Activated CD4-positive, alpha-beta memory T cell treated with anti-CD3 and anti-CD28 coated beads, Interleukin-2, amount 10 ng/mL, durations not matched to agents 7 days and 5 days (primary cell): ENCODE measurements around the gene SLC38A1. TPM values are rescaled to one million over a fixed set of nuclear protein-coding genes. Genes with fewer than 3 reads are reported as not detected.
"Not testable (repeated sequence)": the region's sequence is repeated elsewhere in the genome, so short reads cannot be mapped to it uniquely, and the experiment has no call there.

Experiments used
- CTCF ChIA-PET: fragments of 350-600 bp; sonication (Branson Sonifier 250); formaldehyde crosslinking; loops from one replicate; lab custom pipeline; 2021; ENCODE audit warnings: antibody characterized with exemption, inconsistent platforms; lab: Charles Lee
- POLR2A ChIA-PET: fragments of 350-600 bp; sonication (Branson Sonifier 250); formaldehyde crosslinking; loops from one replicate; lab custom pipeline; 2021; ENCODE audit warnings: antibody characterized with exemption; lab: Charles Lee
- DNase-seq: peaks from one replicate; pipeline ENCODE4 v3.0.0-alpha.2; 2020
- H3K27ac Mint-ChIP-seq: one replicate; pipeline ENCODE4 v1.8.0; 2021; ENCODE audit warnings: mild to moderate bottlenecking, mixed read lengths
- H3K27me3 Mint-ChIP-seq: one replicate; pipeline ENCODE4 v1.8.0; 2021; ENCODE audit warnings: mixed read lengths
- H3K36me3 Mint-ChIP-seq: one replicate; pipeline ENCODE4 v1.8.0; 2021; ENCODE audit warnings: low read depth, mixed read lengths
- H3K4me1 Mint-ChIP-seq: one replicate; pipeline ENCODE4 v1.8.0; 2021; ENCODE audit warnings: mixed read lengths
- H3K4me3 Mint-ChIP-seq: one replicate; pipeline ENCODE4 v1.8.0; 2021; ENCODE audit warnings: mild to moderate bottlenecking, mixed read lengths
- H3K9me3 Mint-ChIP-seq: one replicate; pipeline ENCODE4 v1.8.0; 2021; ENCODE audit warnings: mixed read lengths
- total RNA-seq, 2 experiments: library from RNA; stranded (reverse); gene quantifications; one replicate each; pipeline ENCODE4 v1.2.3, GENCODE V29; 2021

Gene SLC38A1
- total RNA-seq, 2 experiments from 2014 or later: 209 to 214 TPM

DNA sequence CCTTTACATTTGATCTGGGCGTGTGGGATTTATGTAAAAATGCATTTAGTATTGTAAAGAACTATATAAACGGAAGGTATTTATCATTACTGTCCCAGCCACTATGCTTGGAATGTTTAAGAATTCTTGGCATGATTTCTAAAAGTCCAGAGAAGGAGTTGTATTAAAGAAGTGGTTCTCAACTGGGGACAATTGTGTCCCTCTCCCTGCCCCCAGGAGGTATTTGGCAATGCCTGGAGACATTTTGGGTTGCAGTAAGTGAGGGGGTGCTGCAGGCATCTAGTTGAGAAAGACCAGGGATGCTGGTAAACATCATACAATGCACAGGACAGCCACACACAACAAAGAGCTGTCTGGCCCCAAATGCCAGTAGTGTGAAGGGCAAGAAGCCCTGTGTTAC is 7.2 kb downstream of the SLC38A1 start:
- Mint-ChIP-seq H3K4me1 (peaks cover 33% of the 10 kb centered on the region), H3K27ac (no peak overlapping the region), H3K27me3 (no peaks in the 10 kb centered on the region), H3K36me3 (peaks cover 36% of the 10 kb centered on the region), H3K4me3 (no peak overlapping the region), H3K9me3 (peaks cover 5% of the 10 kb centered on the region)
- ChIA-PET POLR2A (interaction anchor here (2.1 to 8.6 kb wide), 3 partner anchors 8 to 41 kb away, joined by 4 to 221 read pairs (median 28); partner anchors contain the start of gene SLC38A1), CTCF (no interaction called here)
- no peak for DNase-seq

DNA sequence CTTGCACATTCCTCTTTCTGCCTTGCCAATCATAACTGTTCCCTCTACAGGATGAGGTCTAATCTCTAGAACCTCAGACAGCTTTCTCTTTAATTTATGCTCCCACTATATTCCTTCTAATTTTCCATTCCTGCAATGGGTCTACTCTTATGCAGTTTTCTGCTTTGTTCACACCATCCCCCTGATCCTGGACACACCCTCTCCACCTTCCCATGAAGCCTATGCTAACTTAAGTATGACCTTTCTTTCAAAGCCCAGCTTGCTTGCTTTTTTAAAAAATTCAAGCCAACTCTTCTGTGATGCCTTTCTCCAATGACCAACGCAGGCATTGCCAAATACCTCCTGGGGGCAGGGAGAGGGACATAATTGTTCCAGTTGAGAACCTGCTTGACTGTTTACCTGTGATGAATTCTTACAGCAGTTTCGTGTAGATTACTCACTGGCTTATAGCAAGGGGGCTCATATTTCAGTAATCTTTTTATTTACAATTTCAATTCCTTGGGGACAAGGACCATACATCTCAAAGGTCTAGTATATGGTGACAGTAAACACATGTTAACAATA is 7.8 kb downstream of the SLC38A1 start:
- H3K27ac Mint-ChIP-seq: no peak overlapping the region

DNA sequence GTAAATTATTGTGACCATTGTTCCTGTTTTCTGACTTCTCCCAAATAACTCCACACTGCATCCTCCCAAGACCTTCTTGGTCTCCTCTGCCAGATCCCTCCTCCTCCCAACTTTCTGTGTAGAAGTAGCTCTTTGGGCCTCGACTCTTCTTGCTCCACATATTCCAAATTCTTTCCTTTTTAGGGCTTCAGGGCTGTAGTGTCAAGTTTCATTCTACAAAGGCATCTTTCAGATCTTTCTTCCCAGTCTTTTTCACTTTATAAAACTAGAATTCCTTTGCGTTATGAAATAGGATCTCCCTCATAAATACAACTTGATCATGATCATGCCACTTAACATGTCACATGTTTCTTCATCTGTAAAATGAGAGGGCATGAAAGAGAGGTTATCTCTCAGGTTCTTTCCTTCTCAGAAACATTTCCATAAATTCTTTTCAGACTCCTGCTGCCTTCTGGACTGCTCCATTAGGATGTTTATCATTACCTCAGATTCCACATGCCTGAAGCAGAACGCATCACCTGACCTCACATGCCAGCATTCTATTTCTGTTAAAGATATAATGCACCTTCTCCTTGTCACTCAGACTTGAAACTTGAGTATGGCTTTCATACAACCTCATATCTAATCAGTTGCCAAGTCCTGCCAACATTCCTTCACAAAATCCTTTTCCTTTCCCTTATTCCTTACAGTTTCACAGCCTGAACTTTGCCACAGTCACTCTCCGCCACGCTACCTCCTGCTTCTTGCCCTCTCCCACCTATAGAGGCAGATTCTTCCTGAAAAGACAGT is 8.5 kb downstream of the SLC38A1 start:
- no peak overlapping the region for H3K27ac Mint-ChIP-seq
- DNase-seq: no peak
- H3K9me3 Mint-ChIP-seq: peaks cover 6% of the 10 kb centered on the region
- POLR2A ChIA-PET: interaction anchor here (5.0 to 8.6 kb wide), 2 partner anchors 9 to 40 kb away, joined by 28 to 221 read pairs; partner anchors contain the start of gene SLC38A1
- H3K4me1 Mint-ChIP-seq: peaks cover 40% of the 10 kb centered on the region
- no peaks in the 10 kb centered on the region for H3K27me3 Mint-ChIP-seq
- no peak overlapping the region for H3K4me3 Mint-ChIP-seq
- H3K36me3 Mint-ChIP-seq: peaks cover 47% of the 10 kb centered on the region
- CTCF ChIA-PET: no interaction called here

More for the DNA sequence above, 7.8 kb downstream of the SLC38A1 start:
- H3K4me1 Mint-ChIP-seq: peaks cover 37% of the 10 kb centered on the region
- H3K27me3 Mint-ChIP-seq: no peaks in the 10 kb centered on the region
- H3K4me3 Mint-ChIP-seq: no peak overlapping the region
- POLR2A ChIA-PET: interaction anchor here (5.0 to 8.6 kb wide), 2 partner anchors 9 to 41 kb away, joined by 28 to 221 read pairs; partner anchors contain the start of gene SLC38A1
- no peak for DNase-seq
- H3K9me3 Mint-ChIP-seq: peaks cover 6% of the 10 kb centered on the region
- peaks cover 41% of the 10 kb centered on the region for H3K36me3 Mint-ChIP-seq
- CTCF ChIA-PET: no interaction called here

DNA sequence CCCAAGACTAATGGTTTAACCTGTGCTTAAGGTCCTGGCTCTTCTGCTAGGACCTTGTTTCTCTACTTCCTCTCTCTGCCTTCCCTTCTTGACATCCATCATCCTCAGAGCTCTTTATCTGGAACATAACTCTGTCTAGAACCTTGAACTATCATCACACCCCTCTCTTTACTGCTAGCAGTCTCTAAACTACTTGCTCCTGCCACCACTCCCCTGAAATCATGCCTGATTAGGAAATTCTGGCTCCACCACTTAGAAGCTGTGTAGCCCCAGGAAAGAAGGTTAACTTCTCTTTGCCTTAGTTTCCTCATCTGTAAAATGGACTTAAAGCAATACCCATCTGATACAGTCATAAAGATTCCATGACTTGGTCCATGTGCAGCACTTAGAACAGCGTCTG is 9.1 kb downstream of the SLC38A1 start:
- no peaks in the 10 kb centered on the region for H3K27me3 Mint-ChIP-seq
- H3K4me3 Mint-ChIP-seq: no peak overlapping the region
- POLR2A ChIA-PET: interaction anchor here (1.4 to 8.6 kb wide), 3 partner anchors 10 to 57 kb away, joined by 3 to 221 read pairs (median 28); partner anchors contain the start of gene SLC38A1
- H3K27ac Mint-ChIP-seq: no peak overlapping the region
- H3K9me3 Mint-ChIP-seq: peaks cover 6% of the 10 kb centered on the region
- CTCF ChIA-PET: no interaction called here
- peaks cover 53% of the 10 kb centered on the region for H3K36me3 Mint-ChIP-seq
- peaks cover 41% of the 10 kb centered on the region for H3K4me1 Mint-ChIP-seq
- DNase-seq: no peak

DNA sequence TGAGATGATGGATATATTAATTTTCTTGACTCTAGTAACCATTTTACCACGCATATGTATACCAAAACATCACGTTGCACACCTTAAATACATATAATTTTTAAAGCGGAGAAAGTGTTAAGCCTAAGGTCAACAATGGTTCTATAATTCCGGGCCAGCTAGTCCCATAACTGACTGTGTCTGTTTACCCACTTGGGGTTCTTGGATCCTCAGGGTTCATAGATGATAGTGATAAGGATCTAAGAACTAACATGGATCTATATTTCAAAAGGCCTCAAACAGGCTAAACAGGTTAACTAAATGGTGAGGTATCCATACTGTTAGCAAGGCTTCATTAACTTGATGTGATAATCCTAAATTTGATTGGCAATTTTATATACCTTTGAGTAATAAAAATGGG is 9.8 kb downstream of the SLC38A1 start:
- POLR2A ChIA-PET: interaction anchor here (1.4 to 8.6 kb wide), 3 partner anchors 10 to 56 kb away, joined by 3 to 221 read pairs (median 28); partner anchors contain the start of gene SLC38A1
- Mint-ChIP-seq H3K4me3 (no peak overlapping the region), H3K4me1 (peaks cover 42% of the 10 kb centered on the region), H3K27ac (no peak overlapping the region), H3K27me3 (no peaks in the 10 kb centered on the region), H3K36me3 (peaks cover 57% of the 10 kb centered on the region), H3K9me3 (peaks cover 6% of the 10 kb centered on the region)
- CTCF ChIA-PET: no interaction called here
- no peak for DNase-seq

DNA sequence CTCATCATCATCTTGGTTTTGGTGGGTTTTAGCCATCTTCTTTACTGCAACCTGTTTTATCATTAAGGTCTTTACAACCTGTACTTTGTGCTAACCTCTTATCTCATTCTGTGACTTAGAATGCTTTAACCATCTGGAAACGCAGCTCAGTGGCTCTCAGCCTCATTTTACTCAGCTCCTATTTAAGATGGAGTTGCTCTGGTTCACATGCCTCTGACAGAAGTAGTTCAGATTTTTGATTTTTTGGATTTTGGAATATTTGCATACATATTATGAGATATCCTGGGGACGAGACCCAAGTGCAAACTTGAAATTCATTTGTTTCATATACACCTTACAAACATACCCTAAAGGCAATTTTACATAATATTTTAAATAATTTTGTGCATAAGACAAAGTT is 10.7 kb downstream of the SLC38A1 start:
- peaks cover 6% of the 10 kb centered on the region for H3K9me3 Mint-ChIP-seq
- no peak overlapping the region for H3K4me3 Mint-ChIP-seq
- POLR2A ChIA-PET: interaction anchor here (1.4 to 5.0 kb wide), 2 partner anchors 11 to 55 kb away, joined by 3 to 28 read pairs; partner anchors contain the start of gene SLC38A1
- H3K36me3 Mint-ChIP-seq: peaks cover 59% of the 10 kb centered on the region
- CTCF ChIA-PET: no interaction called here
- no peak for DNase-seq
- H3K4me1 Mint-ChIP-seq: peaks cover 35% of the 10 kb centered on the region
- H3K27me3 Mint-ChIP-seq: no peaks in the 10 kb centered on the region
- no peak overlapping the region for H3K27ac Mint-ChIP-seq

DNA sequence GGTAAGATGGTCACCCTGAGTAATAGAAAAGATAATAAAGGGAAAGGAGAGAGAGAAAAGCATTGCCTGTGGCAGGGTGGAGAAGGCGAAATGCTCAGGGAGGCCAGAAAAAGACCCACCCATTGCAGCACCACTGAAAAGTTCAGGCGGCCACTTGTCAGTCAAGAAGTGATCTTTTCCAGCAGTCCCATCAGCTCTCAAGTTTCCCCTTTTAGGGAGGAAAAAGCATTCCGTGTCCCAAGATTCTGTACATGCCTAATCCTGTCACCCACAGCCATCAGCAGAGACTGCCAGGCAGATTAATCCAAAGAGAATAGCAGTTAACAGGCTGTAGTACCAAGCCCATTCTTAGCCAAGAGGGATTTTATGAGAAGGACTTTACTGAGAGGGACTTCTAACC is 11.9 kb downstream of the SLC38A1 start:
- H3K4me3 Mint-ChIP-seq: no peak overlapping the region
- no peaks in the 10 kb centered on the region for H3K27me3 Mint-ChIP-seq
- H3K4me1 Mint-ChIP-seq: peaks cover 35% of the 10 kb centered on the region
- peaks cover 12% of the 10 kb centered on the region for H3K9me3 Mint-ChIP-seq
- no peak for DNase-seq
- H3K27ac Mint-ChIP-seq: no peak overlapping the region
- CTCF ChIA-PET: no interaction called here
- H3K36me3 Mint-ChIP-seq: peaks cover 64% of the 10 kb centered on the region
- POLR2A ChIA-PET: interaction anchor here (1.0 to 3.2 kb wide), 4 partner anchors 9 to 42 kb away, joined by 3 to 17 read pairs (median 8); partner anchors contain the start of gene SLC38A1

DNA sequence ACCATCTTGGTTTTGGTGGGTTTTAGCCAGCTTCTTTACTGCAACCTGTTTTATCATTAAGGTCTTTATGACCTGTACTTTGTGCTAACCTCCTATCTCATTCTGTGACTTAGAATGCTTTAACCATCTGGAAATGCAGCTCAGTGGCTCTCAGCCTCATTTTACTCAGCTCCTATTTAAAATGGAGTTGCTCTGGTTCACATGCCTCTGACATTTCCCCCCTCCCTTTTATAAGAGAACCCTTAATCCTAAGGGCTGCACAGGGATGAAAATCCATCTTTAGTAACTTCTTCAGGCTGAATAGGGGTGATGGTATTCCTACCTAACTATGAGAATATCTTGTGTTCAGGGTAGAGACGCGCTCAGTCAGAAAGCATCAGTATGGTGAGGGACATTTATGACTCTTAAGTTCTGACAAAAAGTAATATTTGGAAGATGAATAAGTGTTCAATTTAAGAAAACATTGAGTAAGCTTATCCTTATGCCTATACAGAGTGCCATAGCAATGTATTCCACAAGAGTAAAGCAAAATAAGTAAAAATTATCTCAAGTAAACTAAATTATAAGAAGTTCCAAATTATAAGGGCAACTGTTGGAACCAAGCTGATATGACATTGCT is 15.2 kb downstream of the SLC38A1 start:
- CTCF ChIA-PET: no interaction called here
- DNase-seq: no peak
- Mint-ChIP-seq H3K36me3 (peaks cover 93% of the 10 kb centered on the region), H3K4me3 (no peak overlapping the region), H3K27ac (no peak overlapping the region), H3K9me3 (peaks cover 32% of the 10 kb centered on the region), H3K27me3 (no peaks in the 10 kb centered on the region), H3K4me1 (peaks cover 60% of the 10 kb centered on the region)
- POLR2A ChIA-PET: interaction anchor here (0.9 to 2.3 kb wide), 5 partner anchors 8 to 34 kb away, joined by 3 to 8 read pairs (median 7); partner anchors contain the start of gene SLC38A1

DNA sequence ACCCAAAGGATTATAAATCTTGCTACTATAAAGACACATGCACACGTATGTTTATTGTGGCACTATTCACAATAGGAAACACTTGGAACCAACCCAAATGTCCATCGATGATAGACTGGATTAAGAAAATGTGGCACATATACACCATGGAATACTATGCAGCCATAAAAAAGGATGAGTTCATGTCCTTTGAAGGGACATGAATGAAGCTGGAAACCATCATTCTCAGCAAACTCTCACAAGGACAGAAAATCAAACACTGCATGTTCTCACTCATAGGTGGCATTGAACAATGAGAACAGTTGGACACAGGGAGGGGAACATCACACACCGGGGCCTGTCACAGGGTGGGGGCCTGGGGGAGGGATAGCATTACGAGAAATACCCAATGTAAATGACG is 16.8 kb downstream of the SLC38A1 start:
- CTCF ChIA-PET, H3K4me3 Mint-ChIP-seq, DNase-seq, H3K27ac Mint-ChIP-seq, H3K27me3 Mint-ChIP-seq, POLR2A ChIA-PET: not testable (repeated sequence)
- peaks cover 65% of the 10 kb centered on the region for H3K4me1 Mint-ChIP-seq
- H3K9me3 Mint-ChIP-seq: peaks cover 43% of the 10 kb centered on the region
- peaks cover 96% of the 10 kb centered on the region for H3K36me3 Mint-ChIP-seq

DNA sequence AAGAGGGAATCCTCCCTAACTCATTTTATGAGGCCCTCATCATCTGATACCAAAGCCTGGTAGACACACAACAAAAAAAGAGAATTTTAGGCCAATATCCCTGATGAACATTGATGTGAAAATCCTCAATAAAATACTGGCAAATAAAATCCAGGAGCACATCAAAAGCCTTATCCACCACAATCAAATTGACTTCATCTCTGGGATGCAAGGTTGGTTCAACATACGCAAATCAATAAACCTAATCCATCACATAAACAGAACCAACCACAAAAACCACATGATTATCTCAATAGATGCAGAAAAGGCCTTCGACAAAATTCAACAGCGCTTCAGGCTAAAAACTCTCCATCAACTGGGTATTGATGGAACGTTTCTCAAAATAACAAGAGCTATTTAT is 18.9 kb downstream of the SLC38A1 start:
- H3K4me3 Mint-ChIP-seq, H3K27me3 Mint-ChIP-seq, DNase-seq, H3K27ac Mint-ChIP-seq: not testable (repeated sequence)
- peaks cover 98% of the 10 kb centered on the region for H3K36me3 Mint-ChIP-seq
- peaks cover 72% of the 10 kb centered on the region for H3K4me1 Mint-ChIP-seq
- peaks cover 40% of the 10 kb centered on the region for H3K9me3 Mint-ChIP-seq
- ChIA-PET CTCF (interaction anchor here (2.0 kb wide), 1 partner anchor 10 kb away, joined by 4 read pairs; no protein-coding TSS in a partner anchor), POLR2A (interaction anchor here (1.0 to 1.8 kb wide), 2 partner anchors 13 to 20 kb away, joined by 3 to 4 read pairs; no protein-coding TSS in a partner anchor)

DNA sequence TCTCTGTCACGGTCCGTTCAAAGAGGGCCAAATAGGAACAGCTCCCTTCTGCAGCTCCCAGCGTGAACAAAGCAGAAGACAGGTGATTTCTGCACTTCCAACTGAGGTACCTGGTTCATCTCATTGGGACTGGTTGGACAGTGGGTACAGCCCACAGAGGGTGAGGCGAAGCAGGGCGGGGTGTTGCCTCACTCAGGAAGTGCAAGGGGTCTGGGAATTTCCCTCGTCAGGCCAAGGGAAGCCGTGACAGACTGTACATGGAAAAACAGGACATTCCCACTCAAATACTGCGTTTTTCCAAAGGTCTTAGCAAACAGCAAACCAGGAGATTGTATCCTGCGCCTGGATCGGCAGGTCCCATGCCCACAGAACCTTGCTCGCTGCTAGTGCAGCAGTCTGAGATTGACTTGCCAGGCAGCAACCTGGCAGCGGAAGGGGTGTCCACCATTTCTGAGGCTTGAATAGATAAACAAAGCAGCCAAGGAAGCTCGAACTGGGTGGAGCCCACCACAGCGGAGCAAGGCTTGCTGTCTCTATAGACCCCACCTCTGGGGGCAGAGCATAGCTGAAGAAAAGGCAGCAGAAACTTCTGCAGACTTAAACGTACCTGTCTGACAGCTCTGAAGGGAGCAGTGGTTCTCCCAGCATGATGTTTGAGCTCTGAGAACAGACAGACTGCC is 22.7 kb downstream of the SLC38A1 start:
- DNase-seq: no peak
- H3K36me3 Mint-ChIP-seq: peaks cover 98% of the 10 kb centered on the region
- H3K4me3 Mint-ChIP-seq: no peak overlapping the region
- no peaks in the 10 kb centered on the region for H3K27me3 Mint-ChIP-seq
- ChIA-PET CTCF (interaction anchor here (0.9 kb wide), 1 partner anchor 29 kb away, joined by 3 read pairs; no protein-coding TSS in a partner anchor), POLR2A (interaction anchor here (0.7 to 1.6 kb wide), 7 partner anchors 8 to 123 kb away, joined by 3 to 6 read pairs (median 3); partner anchors contain the start of gene SLC38A1)
- H3K27ac Mint-ChIP-seq: peak overlapping the region; percentile 50
- H3K4me1 Mint-ChIP-seq: peaks cover 83% of the 10 kb centered on the region
- H3K9me3 Mint-ChIP-seq: peaks cover 32% of the 10 kb centered on the region

DNA sequence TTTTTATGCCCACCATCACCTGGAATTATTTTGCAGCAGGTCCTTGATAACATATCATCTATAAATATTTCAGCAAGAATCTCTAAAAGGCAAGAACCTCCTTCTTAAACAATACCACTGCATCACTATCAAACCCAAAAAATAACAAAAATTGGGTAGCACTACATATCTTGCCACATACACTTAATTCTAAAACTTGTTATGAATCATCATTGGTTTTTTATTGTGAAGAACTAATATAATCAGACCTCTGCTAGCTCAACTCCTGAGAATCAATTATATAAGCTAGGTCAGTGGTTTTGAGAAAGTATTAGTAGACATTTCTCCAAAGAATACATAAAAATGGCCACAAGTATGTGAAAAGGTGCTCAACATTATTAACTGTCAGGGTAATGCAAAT is 23.8 kb downstream of the SLC38A1 start:
- Mint-ChIP-seq H3K9me3 (peaks cover 21% of the 10 kb centered on the region), H3K4me3 (no peak overlapping the region), H3K27me3 (no peaks in the 10 kb centered on the region), H3K4me1 (peaks cover 75% of the 10 kb centered on the region), H3K27ac (no peak overlapping the region), H3K36me3 (peaks cover 98% of the 10 kb centered on the region)
- POLR2A ChIA-PET: interaction anchor here (0.6 to 1.5 kb wide), 5 partner anchors 9 to 51 kb away, joined by 3 to 6 read pairs (median 3); partner anchors contain the start of gene SLC38A1
- CTCF ChIA-PET: no interaction called here
- DNase-seq: no peak
